Measurements from ENCODE around the gene ADARB2. TPM values are rescaled to one million over a fixed set of nuclear protein-coding genes. Genes with fewer than 3 reads are reported as not detected.

Gene ADARB2
- total and polyA plus RNA-seq, 2 experiments from 2014 or later, result 0.13 to 0.48 TPM

DNA sequence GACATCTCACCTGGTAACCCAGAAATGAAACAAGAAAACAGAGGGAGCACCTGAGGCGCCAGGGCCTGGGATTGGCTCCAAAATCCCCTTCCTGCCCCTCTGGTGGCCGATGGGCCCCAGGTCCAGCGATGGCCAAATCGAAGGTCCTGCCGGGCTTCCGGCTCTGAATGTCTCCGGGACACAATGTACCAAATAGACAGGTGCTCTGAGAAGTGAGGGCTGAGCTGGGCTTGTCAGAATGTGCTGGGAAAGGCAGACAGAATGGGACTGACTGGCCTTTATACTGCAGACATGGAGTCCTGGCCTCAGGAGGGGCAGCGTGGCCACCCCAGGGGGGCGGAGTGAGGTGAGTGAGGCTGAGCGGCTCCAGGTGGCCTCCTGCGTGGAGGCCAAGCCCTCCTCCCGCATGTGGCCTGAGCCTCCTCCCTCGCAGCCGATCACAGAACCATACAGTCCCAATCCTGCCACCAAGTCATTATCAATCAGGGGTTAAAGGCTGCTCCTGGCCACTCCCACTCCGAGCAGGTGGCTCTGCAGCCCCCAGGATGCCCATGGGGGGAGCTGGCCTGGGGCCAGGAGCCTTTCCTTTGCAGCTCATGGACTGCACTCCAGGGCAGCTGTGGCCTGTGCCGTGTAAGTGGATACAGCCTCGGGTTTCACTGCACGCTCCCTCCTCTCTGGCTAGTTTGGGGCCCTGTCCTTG is 185.5 kb downstream of the ADARB2 start:
- no peak overlapping the region for H3K27ac ChIP-seq
- no peak overlapping the region for H3K4me3 ChIP-seq
- no peak overlapping the region for H3K4me2 ChIP-seq
- H3K79me2 ChIP-seq, result no peaks in the 10 kb centered on the region
- H3K4me1 ChIP-seq (ENCODE audit: insufficient read depth), result no peaks in the 10 kb centered on the region
- H3K27me3 ChIP-seq, result no peaks in the 10 kb centered on the region
- H2AFZ ChIP-seq, result no peak overlapping the region
- TF ChIP-seq EZH2 (IDR thresholded peaks at IDR 0.05; ENCODE audit: borderline replicate concordance), result no peak
- TF ChIP-seq, protein P1, sequence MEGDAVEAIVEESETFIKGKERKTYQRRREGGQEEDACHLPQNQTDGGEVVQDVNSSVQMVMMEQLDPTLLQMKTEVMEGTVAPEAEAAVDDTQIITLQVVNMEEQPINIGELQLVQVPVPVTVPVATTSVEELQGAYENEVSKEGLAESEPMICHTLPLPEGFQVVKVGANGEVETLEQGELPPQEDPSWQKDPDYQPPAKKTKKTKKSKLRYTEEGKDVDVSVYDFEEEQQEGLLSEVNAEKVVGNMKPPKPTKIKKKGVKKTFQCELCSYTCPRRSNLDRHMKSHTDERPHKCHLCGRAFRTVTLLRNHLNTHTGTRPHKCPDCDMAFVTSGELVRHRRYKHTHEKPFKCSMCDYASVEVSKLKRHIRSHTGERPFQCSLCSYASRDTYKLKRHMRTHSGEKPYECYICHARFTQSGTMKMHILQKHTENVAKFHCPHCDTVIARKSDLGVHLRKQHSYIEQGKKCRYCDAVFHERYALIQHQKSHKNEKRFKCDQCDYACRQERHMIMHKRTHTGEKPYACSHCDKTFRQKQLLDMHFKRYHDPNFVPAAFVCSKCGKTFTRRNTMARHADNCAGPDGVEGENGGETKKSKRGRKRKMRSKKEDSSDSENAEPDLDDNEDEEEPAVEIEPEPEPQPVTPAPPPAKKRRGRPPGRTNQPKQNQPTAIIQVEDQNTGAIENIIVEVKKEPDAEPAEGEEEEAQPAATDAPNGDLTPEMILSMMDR (IDR thresholded peaks at IDR 0.05; ENCODE audit: poor library complexity), result no peak
- TF ChIP-seq EZH2phosphoT487 (IDR thresholded peaks at IDR 0.05; ENCODE audit: low read depth, severe bottlenecking, unreplicated experiment), result no peak
- no peaks in the 10 kb centered on the region for H4K20me1 ChIP-seq (ENCODE audit: insufficient read depth, poor library complexity, severe bottlenecking)
- no peaks in the 10 kb centered on the region for H3K9me3 ChIP-seq (ENCODE audit: low read depth)
- 85% methylated on average over 18 of the region's 18 CpGs for WGBS (ENCODE audit: low lambda C conversion rate, missing lambda C conversion rate)
- no peaks in the 10 kb centered on the region for H3K36me3 ChIP-seq (replicated peaks; ENCODE audit: insufficient read depth, low read depth)
- no peak for DNase-seq (ENCODE audit: low spot score)
- no peaks in the 10 kb centered on the region for H3K9me2 ChIP-seq (replicated peaks; ENCODE audit: insufficient read depth)

DNA sequence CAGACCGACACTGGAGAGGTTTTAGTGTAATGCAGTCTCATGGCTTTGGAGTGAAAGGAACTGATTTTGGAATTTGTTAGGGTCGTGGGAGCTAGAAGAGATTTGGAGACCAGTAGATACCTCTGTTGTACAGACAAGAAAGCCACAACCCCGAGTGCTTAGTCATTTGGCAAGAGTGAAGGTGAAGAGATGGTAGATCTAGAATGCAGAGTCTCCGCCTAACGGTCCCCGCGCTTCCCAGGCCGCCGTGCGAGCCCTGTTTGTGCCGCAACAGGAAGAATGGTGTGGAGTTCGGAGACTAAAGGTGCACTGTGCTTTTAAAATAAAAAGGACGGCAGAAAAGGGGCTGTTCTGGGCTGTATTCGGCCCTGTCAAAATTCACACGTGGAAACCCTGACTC is 186.7 kb downstream of the ADARB2 start:
- no peak overlapping the region for H3K4me3 ChIP-seq
- DNase-seq (ENCODE audit: low spot score), result no peak
- no peaks in the 10 kb centered on the region for H4K20me1 ChIP-seq (ENCODE audit: insufficient read depth, poor library complexity, severe bottlenecking)
- H3K4me1 ChIP-seq (ENCODE audit: insufficient read depth), result no peaks in the 10 kb centered on the region
- no peaks in the 10 kb centered on the region for H3K27me3 ChIP-seq
- H3K79me2 ChIP-seq, result no peaks in the 10 kb centered on the region
- no peaks in the 10 kb centered on the region for H3K9me2 ChIP-seq (replicated peaks; ENCODE audit: insufficient read depth)
- H3K9me3 ChIP-seq (ENCODE audit: low read depth), result no peaks in the 10 kb centered on the region
- no peaks in the 10 kb centered on the region for H3K36me3 ChIP-seq (replicated peaks; ENCODE audit: insufficient read depth, low read depth)
- H2AFZ ChIP-seq, result no peak overlapping the region
- no peak for TF ChIP-seq EZH2 (IDR thresholded peaks at IDR 0.05; ENCODE audit: borderline replicate concordance)
- no peak for TF ChIP-seq EZH2phosphoT487 (IDR thresholded peaks at IDR 0.05; ENCODE audit: low read depth, severe bottlenecking, unreplicated experiment)
- TF ChIP-seq, protein P1 (IDR thresholded peaks at IDR 0.05; ENCODE audit: poor library complexity), result no peak
- WGBS (ENCODE audit: low lambda C conversion rate, missing lambda C conversion rate), result 93% methylated on average over 15 of the region's 15 CpGs
- no peak overlapping the region for H3K27ac ChIP-seq
- no peak overlapping the region for H3K4me2 ChIP-seq

DNA sequence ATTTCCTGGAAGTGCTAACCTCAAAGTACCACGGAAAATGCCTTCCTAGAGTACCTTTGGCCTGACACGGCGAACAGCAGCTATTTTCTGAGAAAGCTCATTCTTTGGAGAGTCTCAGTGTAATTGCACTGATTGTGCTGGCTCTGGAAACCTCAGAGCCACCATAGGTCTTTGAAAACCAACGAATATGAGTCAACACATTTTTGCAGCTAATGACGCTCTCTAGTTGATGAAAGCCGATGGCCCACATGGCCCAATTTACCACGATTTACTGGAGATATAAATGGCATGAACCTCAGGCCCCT is 187.1 kb downstream of the ADARB2 start:
- no peak overlapping the region for H2AFZ ChIP-seq
- H4K20me1 ChIP-seq (ENCODE audit: insufficient read depth, poor library complexity, severe bottlenecking), result no peaks in the 10 kb centered on the region
- H3K36me3 ChIP-seq (replicated peaks; ENCODE audit: insufficient read depth, low read depth), result no peaks in the 10 kb centered on the region
- DNase-seq (ENCODE audit: low spot score), result no peak
- no peak overlapping the region for H3K27ac ChIP-seq
- no peak for TF ChIP-seq EZH2phosphoT487 (IDR thresholded peaks at IDR 0.05; ENCODE audit: low read depth, severe bottlenecking, unreplicated experiment)
- H3K9me2 ChIP-seq (replicated peaks; ENCODE audit: insufficient read depth), result no peaks in the 10 kb centered on the region
- H3K4me1 ChIP-seq (ENCODE audit: insufficient read depth), result no peaks in the 10 kb centered on the region
- no peak overlapping the region for H3K4me2 ChIP-seq
- no peaks in the 10 kb centered on the region for H3K79me2 ChIP-seq
- 85% methylated on average over 7 of the region's 7 CpGs for WGBS (ENCODE audit: low lambda C conversion rate, missing lambda C conversion rate)
- H3K27me3 ChIP-seq, result no peaks in the 10 kb centered on the region
- H3K4me3 ChIP-seq, result no peak overlapping the region
- H3K9me3 ChIP-seq (ENCODE audit: low read depth), result no peaks in the 10 kb centered on the region

DNA sequence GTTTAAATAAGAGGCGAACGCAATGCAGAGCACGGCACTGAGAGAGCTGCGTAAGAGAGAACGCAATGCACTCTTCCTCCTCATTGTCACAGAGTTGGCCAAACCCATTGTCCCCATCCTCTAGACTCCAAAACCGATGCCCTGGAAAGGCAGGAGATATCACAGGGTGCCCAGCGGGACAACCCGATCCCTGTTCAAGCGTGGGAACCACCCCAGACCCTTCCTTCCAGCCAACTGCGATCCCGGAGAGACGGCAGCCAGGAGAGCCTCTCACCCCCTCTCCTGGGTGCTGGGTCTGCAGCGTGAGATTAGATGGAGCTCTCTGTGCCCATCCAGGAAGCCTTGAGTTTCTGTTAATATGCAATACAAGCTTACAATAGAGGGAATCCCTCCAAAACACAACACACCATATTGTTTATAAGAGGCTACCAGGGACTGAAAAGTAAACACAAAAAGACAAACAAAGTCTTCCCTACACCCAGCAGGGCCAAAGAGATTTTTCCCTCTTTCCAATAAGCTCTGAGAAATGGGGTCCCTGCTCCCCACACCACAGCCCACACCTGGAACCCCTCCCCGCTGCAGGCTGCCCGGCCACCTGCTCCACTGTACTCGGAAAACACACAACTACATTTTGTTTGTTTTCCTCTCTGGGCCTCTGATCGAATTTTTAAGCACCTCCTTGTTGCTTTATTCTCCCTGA is 187.6 kb downstream of the ADARB2 start:
- Histone ChIP-seq H3K36me3 (replicated peaks; ENCODE audit: insufficient read depth, low read depth) (no peaks in the 10 kb centered on the region), H3K27me3 (no peaks in the 10 kb centered on the region), H3K79me2 (no peaks in the 10 kb centered on the region), H4K20me1 (ENCODE audit: insufficient read depth, poor library complexity, severe bottlenecking) (no peaks in the 10 kb centered on the region), H3K9me2 (replicated peaks; ENCODE audit: insufficient read depth) (no peaks in the 10 kb centered on the region), H3K27ac (no peak overlapping the region), H3K4me1 (ENCODE audit: insufficient read depth) (no peaks in the 10 kb centered on the region), H3K9me3 (ENCODE audit: low read depth) (no peaks in the 10 kb centered on the region), H2AFZ (no peak overlapping the region), H3K4me3 (no peak overlapping the region), H3K4me2 (no peak overlapping the region)
- TF ChIP-seq, protein P1 (IDR thresholded peaks at IDR 0.05; ENCODE audit: poor library complexity), result no peak
- no peak for TF ChIP-seq EZH2phosphoT487 (IDR thresholded peaks at IDR 0.05; ENCODE audit: low read depth, severe bottlenecking, unreplicated experiment)
- TF ChIP-seq EZH2 (IDR thresholded peaks at IDR 0.05; ENCODE audit: borderline replicate concordance), result no peak
- no peak for DNase-seq (ENCODE audit: low spot score)
- 77% methylated on average over 17 of the region's 17 CpGs for WGBS (ENCODE audit: low lambda C conversion rate, missing lambda C conversion rate)

Data from hepatocyte (in vitro differentiated cells).